Neuron (in vitro differentiated cells): Measurements from ENCODE around the gene CLIP4.
A peak's percentile ranks its signal among the peaks of the same experiment; 100 is the strongest.

Experiments used
- H2AFZ ChIP-seq: one replicate; pipeline ENCODE4 v1.6.1; 2013; ENCODE audit warnings: low read depth, mild to moderate bottlenecking, inconsistent platforms, low read length, moderate library complexity
- H3K27me3 ChIP-seq: one replicate; pipeline ENCODE4 v1.6.1; 2013; ENCODE audit warnings: low read length; ENCODE audit not compliant: insufficient read depth
- H3K36me3 ChIP-seq: one replicate; pipeline ENCODE4 v1.6.1; 2013; ENCODE audit warnings: low read length; ENCODE audit not compliant: insufficient read depth
- H3K4me1 ChIP-seq: one replicate; pipeline ENCODE4 v1.6.1; 2013; ENCODE audit warnings: low read length; ENCODE audit not compliant: insufficient read depth
- H3K4me3 ChIP-seq: 2 replicates; pipeline ENCODE4 v1.5.1; 2013; ENCODE audit warnings: mild to moderate bottlenecking, low read length, moderate library complexity
- H3K9me3 ChIP-seq: one replicate; pipeline ENCODE4 v1.6.1; 2013; ENCODE audit warnings: low read length

CLIP4 gene

GRCh38 chr2:29108225-29108624, 7.0 kb upstream of the CLIP4 start:
- Histone ChIP-seq H3K36me3 (no peaks in the 10 kb centered on the region), H3K27me3 (peaks cover 4% of the 10 kb centered on the region), H3K4me1 (no peaks in the 10 kb centered on the region), H3K9me3 (no peaks in the 10 kb centered on the region), H3K4me3 (no peak overlapping the region), H2AFZ (no peak overlapping the region)

- peaks cover 13% of the 10 kb centered on the region for H3K27me3 ChIP-seq
- H3K4me1 ChIP-seq, result no peaks in the 10 kb centered on the region
- H3K36me3 ChIP-seq, result no peaks in the 10 kb centered on the region
- H3K9me3 ChIP-seq, result no peaks in the 10 kb centered on the region
- H3K4me3 ChIP-seq, result no peak overlapping the region
- no peak overlapping the region for H2AFZ ChIP-seq
These were observed 6.0 kb upstream of the CLIP4 start for GRCh38 chr2:29109246-29109645.

- peaks cover 18% of the 10 kb centered on the region for H3K27me3 ChIP-seq
These were observed 4.2 kb upstream of the CLIP4 start for GRCh38 chr2:29110916-29111535.

GRCh38 chr2:29112379-29112778, 2.8 kb upstream of the CLIP4 start:
- H3K4me1 ChIP-seq, result no peaks in the 10 kb centered on the region
- H3K36me3 ChIP-seq, result no peaks in the 10 kb centered on the region
- H2AFZ ChIP-seq, result no peak overlapping the region
- H3K9me3 ChIP-seq, result no peaks in the 10 kb centered on the region
- H3K27me3 ChIP-seq, result peaks cover 18% of the 10 kb centered on the region
- no peak overlapping the region for H3K4me3 ChIP-seq

More at GRCh38 chr2:29110916-29111535, 4.2 kb upstream of the CLIP4 start:
- no peaks in the 10 kb centered on the region for H3K36me3 ChIP-seq
- no peak overlapping the region for H2AFZ ChIP-seq
- no peaks in the 10 kb centered on the region for H3K4me1 ChIP-seq
- H3K9me3 ChIP-seq, result no peaks in the 10 kb centered on the region
- no peak overlapping the region for H3K4me3 ChIP-seq

- Histone ChIP-seq H3K9me3 (no peaks in the 10 kb centered on the region), H3K36me3 (no peaks in the 10 kb centered on the region), H2AFZ (no peak overlapping the region), H3K4me1 (no peaks in the 10 kb centered on the region), H3K27me3 (peaks cover 18% of the 10 kb centered on the region), H3K4me3 (no peak overlapping the region)
These were observed 2.1 kb upstream of the CLIP4 start for GRCh38 chr2:29113027-29113686.

- no peaks in the 10 kb centered on the region for H3K36me3 ChIP-seq
- no peak overlapping the region for H3K4me3 ChIP-seq
- no peaks in the 10 kb centered on the region for H3K9me3 ChIP-seq
- peaks cover 18% of the 10 kb centered on the region for H3K27me3 ChIP-seq
- no peaks in the 10 kb centered on the region for H3K4me1 ChIP-seq
- no peak overlapping the region for H2AFZ ChIP-seq
These were observed 1.3 kb upstream of the CLIP4 start for GRCh38 chr2:29113891-29114321.

- Histone ChIP-seq H2AFZ (no peak overlapping the region), H3K27me3 (peaks cover 18% of the 10 kb centered on the region), H3K36me3 (no peaks in the 10 kb centered on the region), H3K4me1 (no peaks in the 10 kb centered on the region), H3K4me3 (peak overlapping the region; percentile 50), H3K9me3 (no peaks in the 10 kb centered on the region)
These were observed 649 bp upstream of the CLIP4 start for GRCh38 chr2:29114586-29114945.

GRCh38 chr2:29115797-29116781, 874 bp downstream of the CLIP4 start:
- H2AFZ ChIP-seq, result peak overlapping the region; percentile 62
- peaks cover 18% of the 10 kb centered on the region for H3K27me3 ChIP-seq
- H3K36me3 ChIP-seq, result no peaks in the 10 kb centered on the region
- H3K4me3 ChIP-seq, result peak overlapping the region; percentile 50
- H3K9me3 ChIP-seq, result no peaks in the 10 kb centered on the region
- H3K4me1 ChIP-seq, result no peaks in the 10 kb centered on the region

- peaks cover 18% of the 10 kb centered on the region for H3K27me3 ChIP-seq
- no peaks in the 10 kb centered on the region for H3K4me1 ChIP-seq
- H3K36me3 ChIP-seq, result no peaks in the 10 kb centered on the region
- no peaks in the 10 kb centered on the region for H3K9me3 ChIP-seq
- no peak overlapping the region for H3K4me3 ChIP-seq
- H2AFZ ChIP-seq, result no peak overlapping the region
These were observed 2.6 kb downstream of the CLIP4 start for GRCh38 chr2:29117636-29118303.

GRCh38 chr2:29119211-29119610, 4.0 kb downstream of the CLIP4 start:
- H3K4me3 ChIP-seq, result no peak overlapping the region
- no peaks in the 10 kb centered on the region for H3K4me1 ChIP-seq
- H3K36me3 ChIP-seq, result no peaks in the 10 kb centered on the region
- peaks cover 9% of the 10 kb centered on the region for H3K27me3 ChIP-seq
- no peak overlapping the region for H2AFZ ChIP-seq
- peaks cover 4% of the 10 kb centered on the region for H3K9me3 ChIP-seq

- Histone ChIP-seq H3K27me3 (no peaks in the 10 kb centered on the region), H3K9me3 (peaks cover 10% of the 10 kb centered on the region), H2AFZ (no peak overlapping the region), H3K36me3 (no peaks in the 10 kb centered on the region), H3K4me3 (no peak overlapping the region), H3K4me1 (no peaks in the 10 kb centered on the region)
These were observed 5.6 kb downstream of the CLIP4 start for GRCh38 chr2:29120846-29121245.

GRCh38 chr2:29123617-29124349, 8.6 kb downstream of the CLIP4 start:
- Histone ChIP-seq H3K4me1 (no peaks in the 10 kb centered on the region), H3K27me3 (no peaks in the 10 kb centered on the region), H3K36me3 (no peaks in the 10 kb centered on the region), H2AFZ (no peak overlapping the region), H3K9me3 (peaks cover 10% of the 10 kb centered on the region), H3K4me3 (no peak overlapping the region)
